ENCODE results near the gene KCTD18. TPM values are rescaled to one million over a fixed set of nuclear protein-coding genes. Genes with fewer than 3 reads are reported as not detected.

Gene KCTD18
- 10 to 100 TPM; 10.5 to 42.3 TPM for total RNA-seq

- H3K36me3 ChIP-seq (replicated peaks in 1 of 2; ENCODE audit: insufficient read depth in 1 of 2, low read depth in 2 of 2) = no peaks in the 10 kb centered on the region
- ATAC-seq (peak; percentile 98), DNase-seq (peak; percentile 90 to 92 (median 92))
- H3K27ac ChIP-seq = peak within 1 kb of the TSS; percentile 57 to 83 (median 70)
- no peaks in the 10 kb centered on the region for H3K27me3 ChIP-seq
- H3K4me1 ChIP-seq = peaks cover 17% of the 10 kb centered on the region
- peak within 1 kb of the TSS; percentile 54 to 59 for H3K4me3 ChIP-seq
- TF ChIP-seq CTCF (IDR thresholded peaks at IDR 0.05) (peak; percentile 70 to 96 (median 83)), POLR2A (IDR thresholded peaks at IDR 0.05) (peak; percentile 59 to 84 (median 71))
- no peaks in the 10 kb centered on the region for H3K9me3 ChIP-seq
- intact Hi-C loops (cut with DNase I) = no loop called here
- WGBS, 2 donors = 0% methylated on average over 4 to 68 of the region's 78 CpGs
Measured at GRCh38 chr2:200509612-200510433, at the start of gene KCTD18. Gene KCTD18 (minus strand): TSS chr2:200510068. CDS start chr2:200507016, 3,052 bp downstream.

DNA sequence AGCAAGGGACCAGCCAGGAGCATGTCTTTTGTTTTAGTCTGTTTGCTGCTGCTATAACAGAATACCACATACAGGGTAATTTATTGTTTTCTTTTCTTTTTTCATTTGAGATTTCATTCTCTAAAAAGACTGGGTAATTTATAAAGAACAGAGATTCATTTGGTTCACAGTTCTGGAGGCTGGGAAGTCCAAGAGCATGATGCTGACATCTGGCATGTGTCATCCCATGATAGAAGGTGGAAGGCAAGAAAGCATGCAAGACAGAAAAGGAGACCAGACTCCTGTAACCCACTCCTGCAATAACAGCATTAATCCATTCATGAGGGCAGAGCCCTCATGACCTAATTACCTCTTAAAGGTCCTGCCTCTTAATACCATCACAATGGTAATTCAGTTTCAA lies 30.9 kb upstream of the KCTD18 start:
- TF ChIP-seq POLR2A (IDR thresholded peaks at IDR 0.05) (no peak), CTCF (IDR thresholded peaks at IDR 0.05) (no peak)
- H3K36me3 ChIP-seq (replicated peaks in 1 of 2; ENCODE audit: insufficient read depth in 1 of 2, low read depth in 2 of 2) = no peaks in the 10 kb centered on the region
- no peaks in the 10 kb centered on the region for H3K9me3 ChIP-seq
- intact Hi-C loops (cut with DNase I) = no loop called here
- no peak overlapping the region for H3K4me3 ChIP-seq
- DNase-seq = no peak
- H3K4me1 ChIP-seq = no peaks in the 10 kb centered on the region
- no peak for ATAC-seq
- no peak overlapping the region for H3K27ac ChIP-seq
- no peaks in the 10 kb centered on the region for H3K27me3 ChIP-seq

DNA sequence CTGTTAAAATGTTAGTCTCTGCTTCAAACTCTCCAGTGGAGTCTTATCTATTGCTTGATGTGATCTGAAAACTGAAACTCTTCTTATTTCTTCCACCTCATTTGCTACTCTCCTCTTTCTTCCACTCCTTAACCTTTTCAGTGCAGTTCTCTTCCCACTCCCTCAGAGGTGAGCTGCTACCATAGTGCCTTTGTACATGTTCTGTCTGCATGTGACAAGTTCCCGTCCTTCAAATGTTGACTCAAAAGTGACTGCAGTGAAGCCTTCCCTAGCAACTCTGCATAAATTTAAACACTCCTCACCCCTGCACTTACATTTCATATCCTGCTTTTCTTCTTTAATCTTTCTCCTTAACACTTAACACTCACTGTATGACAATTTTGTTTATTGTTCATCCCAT lies 28.3 kb upstream of the KCTD18 start:
- no peaks in the 10 kb centered on the region for H3K4me1 ChIP-seq
- DNase-seq = no peak
- ATAC-seq = no peak
- intact Hi-C loops (cut with DNase I) = no loop called here
- WGBS, 2 donors = 71 to 73% methylated on average over 1 of the region's 1 CpG
- no peak overlapping the region for H3K27ac ChIP-seq
- TF ChIP-seq CTCF (IDR thresholded peaks at IDR 0.05) (no peak), POLR2A (IDR thresholded peaks at IDR 0.05) (no peak)
- no peaks in the 10 kb centered on the region for H3K9me3 ChIP-seq
- H3K4me3 ChIP-seq = no peak overlapping the region
- no peaks in the 10 kb centered on the region for H3K27me3 ChIP-seq
- no peaks in the 10 kb centered on the region for H3K36me3 ChIP-seq (replicated peaks in 1 of 2; ENCODE audit: insufficient read depth in 1 of 2, low read depth in 2 of 2)

- Histone ChIP-seq H3K4me3 (no peak overlapping the region), H3K27me3 (no peaks in the 10 kb centered on the region), H3K36me3 (replicated peaks in 1 of 2; ENCODE audit: insufficient read depth in 1 of 2, low read depth in 2 of 2) (no peaks in the 10 kb centered on the region), H3K4me1 (no peaks in the 10 kb centered on the region), H3K9me3 (no peaks in the 10 kb centered on the region), H3K27ac (no peak overlapping the region)
- no peak for TF ChIP-seq POLR2A (IDR thresholded peaks at IDR 0.05)
- no peak for ATAC-seq
- DNase-seq = no peak
- intact Hi-C loops (cut with DNase I) = no loop called here
Measured at GRCh38 chr2:200534572-200534971, 24.7 kb upstream of the KCTD18 start.

DNA sequence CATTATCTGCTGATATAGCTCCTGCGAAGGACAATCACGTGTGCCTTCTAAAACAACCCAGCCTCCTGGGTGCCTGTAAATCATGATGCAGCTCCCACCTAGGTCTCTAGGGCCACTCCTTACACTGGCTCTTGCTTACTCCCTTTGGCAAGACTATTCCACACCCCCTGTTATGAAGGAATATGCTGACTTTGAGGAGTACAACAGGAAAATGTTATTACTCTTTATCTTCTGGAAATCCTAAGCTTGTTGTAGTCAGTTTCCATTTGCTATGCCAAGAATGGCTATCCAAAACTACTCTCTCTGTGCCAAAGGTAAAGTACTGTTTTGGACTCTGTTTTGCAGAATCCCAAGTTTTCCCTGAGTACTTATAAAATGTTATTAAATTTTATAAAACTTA lies 23.9 kb upstream of the KCTD18 start:
- no peak for DNase-seq
- Histone ChIP-seq H3K27ac (no peak overlapping the region), H3K27me3 (no peaks in the 10 kb centered on the region), H3K9me3 (no peaks in the 10 kb centered on the region), H3K4me1 (no peaks in the 10 kb centered on the region), H3K4me3 (no peak overlapping the region), H3K36me3 (replicated peaks in 1 of 2; ENCODE audit: insufficient read depth in 1 of 2, low read depth in 2 of 2) (no peaks in the 10 kb centered on the region)
- intact Hi-C loops (cut with DNase I) = no loop called here
- no peak for ATAC-seq
- TF ChIP-seq POLR2A (IDR thresholded peaks at IDR 0.05) (no peak), CTCF (IDR thresholded peaks at IDR 0.05) (no peak)
- 76 to 88% methylated on average over 2 of the region's 2 CpGs for WGBS, 2 donors
